Liver (tissue), 9 donors: ENCODE results near the gene GUCY1A1. TPM values are rescaled to one million over a fixed set of nuclear protein-coding genes. Genes with fewer than 3 reads are reported as not detected.

Source experiments
- DNase-seq: peaks from one replicate; pipeline ENCODE4 v3.0.0-alpha.2; 2017; ENCODE audit warnings: low spot score
- H3K27ac ChIP-seq, 2 donors: one replicate each; pipeline ENCODE4 v1.7.0; 2013; ENCODE audit warnings: inconsistent platforms in 2 of 2, low read length in 2 of 2, control low read depth in 1 of 2, low read depth in 1 of 2, mild to moderate bottlenecking in 1 of 2
- H3K27me3 ChIP-seq, 4 donors: one replicate each; pipeline versions ENCODE4 v1.6.1 to v1.7.0; 2013; ENCODE audit warnings: low read length in 3 of 4, inconsistent platforms in 1 of 4, mild to moderate bottlenecking in 1 of 4, moderate library complexity in 1 of 4; ENCODE audit not compliant: control insufficient read depth in 4 of 4, insufficient read depth in 4 of 4
- H3K36me3 ChIP-seq, 4 donors: one replicate each; pipeline versions ENCODE4 v1.6.1 to v1.7.0; 2013; ENCODE audit warnings: low read length in 3 of 4, mild to moderate bottlenecking in 3 of 4, low read depth in 1 of 4, moderate library complexity in 1 of 4; ENCODE audit not compliant: control insufficient read depth in 4 of 4, insufficient read depth in 3 of 4
- H3K4me1 ChIP-seq, 4 donors: one replicate each; pipeline versions ENCODE4 v1.6.1 to v1.7.0; 2013; ENCODE audit warnings: low read length in 3 of 4, mild to moderate bottlenecking in 3 of 4, moderate library complexity in 1 of 4; ENCODE audit not compliant: control insufficient read depth in 4 of 4, insufficient read depth in 4 of 4
- H3K4me3 ChIP-seq, 3 donors: one replicate each; pipeline versions ENCODE4 v1.6.1 to v1.7.0; 2013; ENCODE audit warnings: low read length in 3 of 3, control low read depth in 1 of 3, low read depth in 1 of 3, mild to moderate bottlenecking in 1 of 3
- H3K9ac ChIP-seq, 2 donors: one replicate each; pipeline ENCODE4 v1.7.0; 2013; ENCODE audit warnings: low read length in 2 of 2, mild to moderate bottlenecking in 2 of 2, moderate library complexity in 2 of 2, control low read depth in 1 of 2, low read depth in 1 of 2
- H3K9me3 ChIP-seq, 4 donors: one replicate each; pipeline versions ENCODE4 v1.6.1 to v1.7.0; 2013; ENCODE audit warnings: low read length in 3 of 4; ENCODE audit not compliant: control insufficient read depth in 4 of 4
- ATF3 ChIP-seq: IDR thresholded peaks from 2 replicates; pipeline ENCODE4 v1.6.1; 2016; ENCODE audit warnings: antibody characterized with exemption
- CTCF ChIP-seq: fragments of 150-350 bp; IDR thresholded peaks from 2 replicates; pipeline ENCODE4 v1.5.1; 2017; ENCODE audit warnings: improper control_type of control experiment, low read depth, low read length; ENCODE audit not compliant: missing input control
- EGR1 ChIP-seq, 2 donors: IDR thresholded peaks; 2 replicates each; pipeline ENCODE4 v1.6.1; 2016 to 2018; ENCODE audit warnings: antibody characterized with exemption in 2 of 2, low read depth in 2 of 2
- GABPA ChIP-seq, 2 donors: IDR thresholded peaks in 1 of 2; conservative IDR thresholded peaks in 1 of 2; 2 replicates each; pipeline ENCODE4 v1.6.1; 2016; ENCODE audit warnings: antibody characterized with exemption in 2 of 2, mild to moderate bottlenecking in 1 of 2, moderate library complexity in 1 of 2
- JUND ChIP-seq, 2 donors: IDR thresholded peaks; 2 replicates each; pipeline ENCODE4 v1.6.1; 2016; ENCODE audit warnings: antibody characterized with exemption in 2 of 2
- NR2F2 ChIP-seq: IDR thresholded peaks from 2 replicates; pipeline ENCODE4 v1.6.1; 2016; ENCODE audit warnings: antibody characterized with exemption
- RAD21 ChIP-seq, 2 donors: IDR thresholded peaks; 2 replicates each; pipeline ENCODE4 v1.6.1; 2016; ENCODE audit warnings: antibody characterized with exemption in 2 of 2, mild to moderate bottlenecking in 2 of 2
- REST ChIP-seq: IDR thresholded peaks from 2 replicates; pipeline ENCODE4 v1.6.1; 2016; ENCODE audit warnings: antibody characterized with exemption, mild to moderate bottlenecking
- RXRA ChIP-seq, 2 donors: IDR thresholded peaks; 2 replicates each; pipeline ENCODE4 v1.6.1; 2017 to 2018; ENCODE audit warnings: antibody characterized with exemption in 2 of 2, mild to moderate bottlenecking in 1 of 2
- SP1 ChIP-seq: IDR thresholded peaks from 2 replicates; pipeline ENCODE4 v1.6.1; 2018; ENCODE audit warnings: antibody characterized with exemption, mild to moderate bottlenecking
- TAF1 ChIP-seq: conservative IDR thresholded peaks from 2 replicates; pipeline ENCODE4 v1.6.1; 2016; ENCODE audit warnings: antibody characterized with exemption, mild to moderate bottlenecking
- YY1 ChIP-seq: IDR thresholded peaks from 2 replicates; pipeline ENCODE4 v1.6.1; 2016; ENCODE audit warnings: antibody characterized with exemption, mild to moderate bottlenecking
- ZBTB33 ChIP-seq: IDR thresholded peaks from 2 replicates; pipeline ENCODE4 v1.6.1; 2016; ENCODE audit warnings: antibody characterized with exemption
- WGBS: extraction: QIAGEN DNeasy Blood & Tissue Kit; methylation state at CpG from one replicate; pipeline ENCODE4 v1.1.7; 2013; 5-methylcytosine and 5-hydroxymethylcytosine counted together
- polyA plus RNA-seq, 2 donors: library from polyadenylated mRNA; stranded (reverse) in 1 of 2; unstranded in 1 of 2; fragments of 200-250 nt in 1 of 2; fragments of >200 nt in 1 of 2; fragmentation: Nextera tagmentation in 1 of 2; extraction: Ambion mirVana in 1 of 2; gene quantifications; one replicate each; pipeline versions ENCODE4 v1.2.1 to v1.2.3, GENCODE V29; 2013 to 2015
- total RNA-seq, 2 donors: library from RNA; depleted of rRNA; stranded (reverse); fragments of >200 nt; gene quantifications; one replicate each; pipeline ENCODE4 v1.2.3, GENCODE V29; 2014
- donor health status: healthy.
- donor health status: healthy.
- donor health status: healthy.
- donor health status: healthy.
- donor health status: healthy.

The GUCY1A1 gene
- total and polyA plus RNA-seq, 4 donors = 2.8 to 13.5 (median 7.6) TPM

GRCh38 chr4:155751569-155751968 lies 84.9 kb downstream of the GUCY1A1 start (continued):
- no peak for TF ChIP-seq REST

GRCh38 chr4:155757745-155758265 lies 91.2 kb downstream of the GUCY1A1 start:
- no peaks in the 10 kb centered on the region for H3K27me3 ChIP-seq
- no peaks in the 10 kb centered on the region for H3K36me3 ChIP-seq
- no peak overlapping the region for H3K9ac ChIP-seq
- WGBS = 99% methylated on average over 1 of the region's 1 CpG
- H3K4me3 ChIP-seq = no peak overlapping the region
- TF ChIP-seq NR2F2 = no peak
- TF ChIP-seq YY1 = no peak
- no peak for TF ChIP-seq RXRA (IDR thresholded peaks at IDR 0.05)
- no peak for TF ChIP-seq ZBTB33
- TF ChIP-seq EGR1 (IDR thresholded peaks at IDR 0.05; ENCODE audit: low read depth in 2 of 2) = no peak
- TF ChIP-seq GABPA (IDR thresholded peaks at IDR 0.05 in 1 of 2, conservative IDR thresholded peaks at IDR 0.05 in 1 of 2) = no peak
- TF ChIP-seq RAD21 (IDR thresholded peaks at IDR 0.05) = no peak
- peaks cover 0 to 6% (median 5%) of the 10 kb centered on the region in 4 donors for H3K4me1 ChIP-seq
- no peaks in the 10 kb centered on the region for H3K9me3 ChIP-seq
- H3K27ac ChIP-seq = no peak overlapping the region
- DNase-seq = no peak

- Histone ChIP-seq H3K4me1 (peaks cover 0 to 6% (median 5%) of the 10 kb centered on the region in 4 donors), H3K4me3 (peak within 1 kb of the TSS; percentile 67 to 75 (median 70)), H3K9me3 (no peaks in the 10 kb centered on the region), H3K27ac (peak within 1 kb of the TSS; percentile 74 to 77), H3K27me3 (no peaks in the 10 kb centered on the region), H3K9ac (no peak within 1 kb of the TSS), H3K36me3 (no peaks in the 10 kb centered on the region)
- WGBS = 14% methylated on average over 51 of the region's 51 CpGs
- peak; percentile 73 for DNase-seq
- TF ChIP-seq GABPA (IDR thresholded peaks at IDR 0.05 in 1 of 2, conservative IDR thresholded peaks at IDR 0.05 in 1 of 2) = no peak
- no peak for TF ChIP-seq NR2F2
- no peak for TF ChIP-seq EGR1 (IDR thresholded peaks at IDR 0.05; ENCODE audit: low read depth in 2 of 2)
- no peak for TF ChIP-seq ZBTB33
- TF ChIP-seq ATF3 = no peak
- TF ChIP-seq SP1 = peak; percentile 82
- no peak for TF ChIP-seq TAF1
- no peak for TF ChIP-seq REST
- TF ChIP-seq RAD21 (IDR thresholded peaks at IDR 0.05) = peak; percentile 55 to 57
- TF ChIP-seq CTCF = peak; percentile 27
- no peak for TF ChIP-seq JUND (IDR thresholded peaks at IDR 0.05)
These were observed 92.1 kb downstream of the GUCY1A1 start, which contains the start of gene GUCY1B1 for GRCh38 chr4:155758481-155759371. Gene GUCY1B1, plus strand, starts transcription at chr4:155759021. Its CDS starts 120 bp downstream, at chr4:155759141.
